GM18511 (cell line): Measurements from ENCODE around the gene POLR2E.
"Not testable (repeated sequence)": the region's sequence is repeated elsewhere in the genome, so short reads cannot be mapped to it uniquely, and the experiment has no call there.

Source experiments
- ATAC-seq: cut with Tn5 transposase; IDR thresholded peaks from one replicate; pipeline ENCODE4 v1.9.1; 2021; ENCODE audit warnings: mild to moderate bottlenecking, moderate library complexity; ENCODE audit not compliant: unreplicated experiment

Gene POLR2E

GRCh38 chr19:1094978-1095701 is at the start of gene POLR2E:
POLR2E (minus strand) TSS chr19:1095375; CDS start chr19:1095315, 60 bp downstream.
- ATAC-seq: peak; percentile 78

- ATAC-seq: no peak
Observed at GRCh38 chr19:1144741-1145140, 49.6 kb upstream of the POLR2E start.

GRCh38 chr19:1143828-1144399 is 48.7 kb upstream of the POLR2E start:
- no peak for ATAC-seq

- ATAC-seq: no peak
Observed at GRCh38 chr19:1141944-1142343, 46.8 kb upstream of the POLR2E start.

GRCh38 chr19:1140272-1141027 is 45.3 kb upstream of the POLR2E start:
- ATAC-seq: no peak

GRCh38 chr19:1139126-1139525 is 44.0 kb upstream of the POLR2E start:
- ATAC-seq: no peak

GRCh38 chr19:1138121-1138520 is 42.9 kb upstream of the POLR2E start:
- no peak for ATAC-seq

GRCh38 chr19:1136621-1137317 is 41.6 kb upstream of the POLR2E start:
- no peak for ATAC-seq

GRCh38 chr19:1136201-1136600 is 41.0 kb upstream of the POLR2E start:
- ATAC-seq: no peak

GRCh38 chr19:1135454-1135853 is 40.3 kb upstream of the POLR2E start:
- no peak for ATAC-seq

- ATAC-seq: no peak
Observed at GRCh38 chr19:1134431-1134830, 39.3 kb upstream of the POLR2E start.

GRCh38 chr19:1133471-1133929 is 38.3 kb upstream of the POLR2E start:
- no peak for ATAC-seq

- ATAC-seq: peak; percentile 14
Observed at GRCh38 chr19:1132552-1133383, 37.6 kb upstream of the POLR2E start.

- ATAC-seq: peak; percentile 60
Observed at GRCh38 chr19:1131718-1132551, 36.8 kb upstream of the POLR2E start.

- ATAC-seq: peak; percentile 13
Observed at GRCh38 chr19:1130771-1131717, 35.9 kb upstream of the POLR2E start.

GRCh38 chr19:1129535-1129934 is 34.4 kb upstream of the POLR2E start:
- no peak for ATAC-seq

GRCh38 chr19:1129084-1129483 is 33.9 kb upstream of the POLR2E start:
- ATAC-seq: not testable (repeated sequence)

- ATAC-seq: no peak
Observed at GRCh38 chr19:1128106-1128505, 32.9 kb upstream of the POLR2E start.
